ENCODE results near the gene MED16. TPM values are rescaled to one million over a fixed set of nuclear protein-coding genes. Genes with fewer than 3 reads are reported as not detected.
A peak's percentile ranks its signal among the peaks of the same experiment; 100 is the strongest.

The MED16 gene
- total RNA-seq, 1 experiment from 2014 or later, result 21.3 TPM

GRCh38 chr19:868458-869244 lies 24.3 kb downstream of the MED16 start:
- no peaks in the 10 kb centered on the region for H3K9me3 ChIP-seq (replicated peaks)
- H3K4me3 ChIP-seq, result no peak overlapping the region
- no peaks in the 10 kb centered on the region for H3K4me1 ChIP-seq
- H3K27ac ChIP-seq, result no peak overlapping the region
- no peaks in the 10 kb centered on the region for H3K27me3 ChIP-seq
- H3K36me3 ChIP-seq, result peaks cover 11% of the 10 kb centered on the region; the same call in 1 of the 2 replicates
- no peak for DNase-seq

DNA sequence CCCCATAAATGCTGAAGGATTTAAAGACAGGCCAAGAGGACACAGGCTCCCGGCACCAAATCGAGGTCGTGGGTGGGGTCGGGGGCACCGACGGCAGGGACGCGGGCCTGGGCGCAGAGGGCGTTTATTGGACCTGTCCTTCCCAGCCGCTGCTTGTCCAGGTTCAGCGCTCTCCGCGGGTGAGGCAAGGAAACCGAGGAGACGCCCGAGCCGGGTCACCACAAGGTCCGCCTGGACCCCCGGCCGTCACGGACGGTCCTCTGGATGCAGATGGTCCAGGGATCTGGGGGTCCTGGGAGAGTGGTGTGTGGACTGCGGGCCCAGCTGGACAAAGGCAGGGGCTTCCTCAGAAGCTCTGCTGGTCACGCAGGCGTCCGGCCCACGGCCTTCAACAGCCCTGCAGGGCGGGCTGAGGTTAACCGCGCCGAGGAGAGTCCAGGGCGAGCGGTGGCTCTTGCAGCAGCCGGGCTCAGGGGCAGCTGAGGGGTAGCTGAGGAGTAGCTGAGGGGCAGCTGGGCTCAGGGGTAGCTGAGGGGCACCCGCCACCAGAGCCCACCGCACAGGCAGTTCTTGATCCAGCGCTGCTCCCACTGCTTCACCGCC lies 25.0 kb downstream of the MED16 start:
- no peak for DNase-seq
- Histone ChIP-seq H3K9me3 (replicated peaks) (no peaks in the 10 kb centered on the region), H3K27ac (no peak overlapping the region)

GRCh38 chr19:867301-867793 lies 25.6 kb downstream of the MED16 start:
- Histone ChIP-seq H3K4me3 (no peak overlapping the region), H3K9me3 (replicated peaks) (no peaks in the 10 kb centered on the region), H3K4me1 (no peaks in the 10 kb centered on the region), H3K36me3 (peaks cover 9% of the 10 kb centered on the region; the same call in 1 of the 2 replicates), H3K27ac (no peak overlapping the region), H3K27me3 (no peaks in the 10 kb centered on the region)
- no peak for DNase-seq

More for the DNA sequence above, 25.0 kb downstream of the MED16 start:
- H3K27me3 ChIP-seq, result no peaks in the 10 kb centered on the region
- peaks cover 9% of the 10 kb centered on the region; the same call in 1 of the 2 replicates for H3K36me3 ChIP-seq
- no peaks in the 10 kb centered on the region for H3K4me1 ChIP-seq
- no peak overlapping the region for H3K4me3 ChIP-seq

DNA sequence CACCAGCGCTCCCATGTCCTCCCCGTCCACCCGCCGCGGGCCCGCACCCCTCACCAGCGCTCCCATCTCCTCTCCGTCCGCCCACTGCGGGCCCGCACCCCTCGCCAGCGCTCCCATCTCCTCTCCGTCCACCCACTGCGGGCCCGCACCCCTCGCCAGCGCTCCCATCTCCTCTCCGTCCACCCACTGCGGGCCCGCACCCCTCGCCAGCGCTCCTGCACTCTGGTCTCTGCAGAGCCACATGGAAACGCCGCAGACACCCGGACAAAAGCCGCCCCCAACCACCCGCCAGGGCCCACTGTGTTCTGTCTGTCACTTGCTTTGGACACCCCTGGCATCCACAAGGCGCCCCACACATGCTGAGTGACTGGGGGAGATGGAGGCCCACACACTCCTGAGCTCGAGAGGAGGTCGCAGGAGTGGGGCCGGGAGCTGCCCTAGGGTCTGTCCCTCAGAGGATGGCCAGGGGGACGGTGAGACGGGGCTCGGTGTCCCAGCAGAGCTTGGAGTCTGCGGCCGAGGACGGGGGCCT lies 26.2 kb downstream of the MED16 start:
- Histone ChIP-seq H3K4me3 (no peak overlapping the region), H3K27me3 (no peaks in the 10 kb centered on the region), H3K36me3 (peaks cover 9% of the 10 kb centered on the region; the same call in 1 of the 2 replicates), H3K9me3 (replicated peaks) (no peaks in the 10 kb centered on the region), H3K27ac (no peak overlapping the region), H3K4me1 (no peaks in the 10 kb centered on the region)
- DNase-seq, result no peak

DNA sequence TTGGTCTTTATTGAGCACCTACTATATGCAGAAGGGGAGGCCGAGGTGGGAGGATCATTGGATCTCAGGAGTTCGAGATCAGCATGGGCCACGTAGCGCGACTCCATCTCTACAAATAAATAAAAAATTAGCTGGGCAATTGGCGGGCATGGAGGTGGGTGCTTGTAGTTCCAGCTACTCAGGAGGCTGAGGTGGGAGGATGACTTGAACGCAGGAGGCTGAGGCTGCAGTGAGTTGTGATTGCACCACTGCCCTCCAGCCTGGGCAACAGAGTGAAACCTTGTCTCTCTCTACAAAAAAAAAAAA lies 29.7 kb downstream of the MED16 start:
- Histone ChIP-seq H3K4me3 (no peak overlapping the region), H3K4me1 (peaks cover 4% of the 10 kb centered on the region; the same call in 1 of the 2 replicates), H3K9me3 (replicated peaks) (no peaks in the 10 kb centered on the region), H3K27me3 (no peaks in the 10 kb centered on the region), H3K36me3 (peaks cover 5% of the 10 kb centered on the region; the same call in 1 of the 2 replicates), H3K27ac (no peak overlapping the region)
- no peak for DNase-seq

DNA sequence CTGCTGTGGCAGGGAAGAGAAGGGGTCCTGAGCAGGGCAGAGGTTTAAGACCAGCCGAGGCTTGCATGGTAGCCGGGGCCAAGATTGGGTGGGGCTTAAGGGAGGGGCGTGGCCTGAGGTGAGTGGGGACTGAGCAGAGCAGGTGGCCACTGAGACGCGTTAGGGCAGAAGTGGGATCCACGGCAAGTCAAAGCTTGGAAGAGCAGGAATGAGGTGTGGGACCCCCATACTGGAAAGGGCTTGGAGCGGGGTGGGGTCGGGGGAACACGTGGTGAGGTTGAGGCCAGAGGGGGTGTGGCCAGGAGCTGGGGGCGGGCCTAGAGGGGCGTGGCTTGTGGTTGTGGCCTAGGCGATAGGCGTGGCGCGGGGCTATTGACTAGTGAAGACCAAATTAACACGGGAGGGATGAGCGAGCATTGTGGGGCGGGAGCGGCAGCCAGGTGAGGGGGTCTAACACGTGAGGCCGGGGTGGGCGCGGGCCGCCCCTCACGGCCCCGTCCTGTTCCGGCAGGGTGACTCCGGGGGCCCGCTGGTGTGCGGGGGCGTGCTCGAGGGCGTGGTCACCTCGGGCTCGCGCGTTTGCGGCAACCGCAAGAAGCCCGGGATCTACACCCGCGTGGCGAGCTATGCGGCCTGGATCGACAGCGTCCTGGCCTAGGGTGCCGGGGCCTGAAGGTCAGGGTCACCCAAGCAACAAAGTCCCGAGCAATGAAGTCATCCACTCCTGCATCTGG lies 30.2 kb downstream of the MED16 start:
- no peak overlapping the region for H3K4me3 ChIP-seq
- peak; percentile 42 to 48 for DNase-seq

DNA sequence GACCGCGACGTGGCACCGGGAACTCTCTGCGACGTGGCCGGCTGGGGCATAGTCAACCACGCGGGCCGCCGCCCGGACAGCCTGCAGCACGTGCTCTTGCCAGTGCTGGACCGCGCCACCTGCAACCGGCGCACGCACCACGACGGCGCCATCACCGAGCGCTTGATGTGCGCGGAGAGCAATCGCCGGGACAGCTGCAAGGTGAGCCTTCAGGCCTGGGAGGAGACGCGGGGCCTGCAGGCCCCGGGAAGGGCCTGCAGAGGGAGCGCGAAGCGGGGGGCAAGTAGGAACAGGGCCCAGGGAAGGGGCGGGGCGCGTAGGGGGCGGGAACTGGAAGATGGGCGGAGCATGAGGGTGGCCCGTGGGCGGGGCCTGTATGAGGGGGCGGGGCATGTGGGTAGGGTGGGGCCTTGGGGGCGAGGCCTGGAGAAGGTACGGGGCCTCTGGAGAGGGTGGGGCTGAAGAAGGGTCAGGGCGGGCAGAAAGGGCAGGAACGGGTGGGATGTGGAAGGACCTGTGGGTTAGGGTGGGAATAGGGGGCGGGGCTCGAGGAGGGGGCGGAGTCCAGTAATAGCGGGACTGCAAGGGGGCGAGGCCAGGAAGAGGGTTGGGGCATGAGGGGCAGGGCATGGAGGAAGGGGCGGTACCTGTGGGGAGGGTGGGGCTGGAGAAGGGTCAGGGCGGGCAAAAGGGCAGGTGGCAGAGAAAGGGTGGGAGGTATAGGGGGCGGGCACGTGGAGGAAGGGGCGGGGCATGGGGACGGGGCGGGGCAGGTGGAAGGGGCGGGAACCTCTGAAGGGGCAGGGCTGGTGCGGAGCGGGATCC lies 31.0 kb downstream of the MED16 start:
- H3K27me3 ChIP-seq, result no peaks in the 10 kb centered on the region
- no peak overlapping the region for H3K27ac ChIP-seq
- H3K4me1 ChIP-seq, result peaks cover 4% of the 10 kb centered on the region; the same call in 1 of the 2 replicates
- DNase-seq, result peak; percentile 49 to 50
- no peaks in the 10 kb centered on the region for H3K36me3 ChIP-seq
- no peaks in the 10 kb centered on the region for H3K9me3 ChIP-seq (replicated peaks)
- H3K4me3 ChIP-seq, result no peak overlapping the region

More for the DNA sequence above, 30.2 kb downstream of the MED16 start:
- Histone ChIP-seq H3K27me3 (no peaks in the 10 kb centered on the region), H3K27ac (no peak overlapping the region), H3K9me3 (replicated peaks) (no peaks in the 10 kb centered on the region), H3K4me1 (peaks cover 4% of the 10 kb centered on the region; the same call in 1 of the 2 replicates), H3K36me3 (peaks cover 4% of the 10 kb centered on the region; the same call in 1 of the 2 replicates)

- no peak overlapping the region for H3K27ac ChIP-seq
- no peak for DNase-seq
- H3K27me3 ChIP-seq, result no peaks in the 10 kb centered on the region
- no peaks in the 10 kb centered on the region for H3K36me3 ChIP-seq
- H3K4me3 ChIP-seq, result no peak overlapping the region
- no peaks in the 10 kb centered on the region for H3K9me3 ChIP-seq (replicated peaks)
- H3K4me1 ChIP-seq, result peaks cover 4% of the 10 kb centered on the region; the same call in 1 of the 2 replicates
Observed at GRCh38 chr19:861141-861755, 31.7 kb downstream of the MED16 start.

DNA sequence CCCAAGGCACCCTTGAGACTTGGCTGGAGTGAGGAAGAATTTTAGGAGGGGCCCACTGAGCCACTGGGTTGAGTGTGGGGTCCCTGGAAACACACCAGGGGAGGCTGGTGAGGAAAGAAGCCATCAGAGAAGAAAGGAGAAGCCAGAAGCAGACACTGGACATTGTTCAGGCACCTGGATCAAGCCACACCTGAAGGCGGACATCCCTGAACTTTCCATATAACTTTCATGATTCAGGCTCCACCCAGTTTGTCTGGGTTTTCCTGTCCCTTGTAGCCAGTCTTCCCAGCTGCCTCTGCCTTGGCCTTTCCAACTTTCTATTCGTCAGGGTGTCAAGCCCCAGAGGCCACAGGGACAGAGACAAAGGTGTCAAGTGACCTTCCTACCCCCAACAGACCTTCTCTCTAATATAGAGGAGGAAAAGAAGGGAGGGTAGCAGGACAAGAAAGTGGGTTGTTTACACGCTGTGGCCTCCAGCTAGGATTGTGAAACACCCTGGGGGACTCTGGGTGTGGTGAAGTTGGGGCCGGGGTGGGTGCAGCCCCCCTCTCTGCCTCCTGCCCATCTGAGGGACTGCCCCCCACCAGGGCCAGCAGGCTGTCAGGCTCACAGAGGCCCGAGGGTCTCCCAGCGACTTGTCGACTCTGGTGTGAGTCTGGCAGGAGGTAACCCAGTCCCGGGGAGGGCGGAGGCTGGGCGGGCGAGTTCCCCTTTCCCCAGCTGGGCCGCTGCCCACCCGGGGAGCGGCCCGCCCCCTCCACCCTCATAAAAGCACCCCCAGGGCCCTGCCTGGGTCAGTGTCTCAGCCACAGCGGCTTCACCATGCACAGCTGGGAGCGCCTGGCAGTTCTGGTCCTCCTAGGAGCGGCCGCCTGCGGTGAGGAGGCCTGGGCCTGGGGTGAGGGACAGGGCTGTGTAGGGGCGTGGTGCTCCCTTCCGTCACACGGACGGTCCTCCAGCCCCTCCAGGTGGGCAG lies 33.8 kb downstream of the MED16 start, which contains the start of gene CFD:
TSS of gene CFD (plus strand) at position 797 of the 976 bp plus-strand sequence. CDS start at position 823, 26 bp downstream.
- no peaks in the 10 kb centered on the region for H3K9me3 ChIP-seq (replicated peaks)
- H3K27ac ChIP-seq, result no peak within 1 kb of the TSS
- H3K4me3 ChIP-seq, result no peak within 1 kb of the TSS
- no peaks in the 10 kb centered on the region for H3K36me3 ChIP-seq
- H3K27me3 ChIP-seq, result no peaks in the 10 kb centered on the region
- DNase-seq, result peak; percentile 68 to 70
- H3K4me1 ChIP-seq, result peaks cover 4% of the 10 kb centered on the region; the same call in 1 of the 2 replicates

GRCh38 chr19:858284-858683 lies 34.7 kb downstream of the MED16 start:
- Histone ChIP-seq H3K4me1 (peaks cover 4% of the 10 kb centered on the region; the same call in 1 of the 2 replicates), H3K36me3 (no peaks in the 10 kb centered on the region), H3K27me3 (no peaks in the 10 kb centered on the region), H3K27ac (no peak overlapping the region), H3K4me3 (no peak overlapping the region), H3K9me3 (replicated peaks) (no peaks in the 10 kb centered on the region)
- no peak for DNase-seq

DNA sequence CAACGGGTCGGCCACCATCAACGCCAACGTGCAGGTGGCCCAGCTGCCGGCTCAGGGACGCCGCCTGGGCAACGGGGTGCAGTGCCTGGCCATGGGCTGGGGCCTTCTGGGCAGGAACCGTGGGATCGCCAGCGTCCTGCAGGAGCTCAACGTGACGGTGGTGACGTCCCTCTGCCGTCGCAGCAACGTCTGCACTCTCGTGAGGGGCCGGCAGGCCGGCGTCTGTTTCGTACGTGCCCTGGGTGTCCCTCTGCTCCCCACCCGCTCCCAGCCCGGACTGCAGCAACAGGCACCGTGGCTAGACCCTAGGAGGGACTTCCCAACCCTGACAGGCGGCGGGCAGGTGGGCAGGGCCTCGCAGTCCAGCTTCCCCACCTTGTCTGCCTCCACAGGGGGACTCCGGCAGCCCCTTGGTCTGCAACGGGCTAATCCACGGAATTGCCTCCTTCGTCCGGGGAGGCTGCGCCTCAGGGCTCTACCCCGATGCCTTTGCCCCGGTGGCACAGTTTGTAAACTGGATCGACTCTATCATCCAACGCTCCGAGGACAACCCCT lies 37.3 kb downstream of the MED16 start:
- no peak for DNase-seq
- Histone ChIP-seq H3K27ac (no peak overlapping the region), H3K36me3 (no peaks in the 10 kb centered on the region), H3K4me1 (peaks cover 4% of the 10 kb centered on the region; the same call in 1 of the 2 replicates), H3K4me3 (no peak overlapping the region), H3K9me3 (replicated peaks) (no peaks in the 10 kb centered on the region), H3K27me3 (no peaks in the 10 kb centered on the region)

DNA sequence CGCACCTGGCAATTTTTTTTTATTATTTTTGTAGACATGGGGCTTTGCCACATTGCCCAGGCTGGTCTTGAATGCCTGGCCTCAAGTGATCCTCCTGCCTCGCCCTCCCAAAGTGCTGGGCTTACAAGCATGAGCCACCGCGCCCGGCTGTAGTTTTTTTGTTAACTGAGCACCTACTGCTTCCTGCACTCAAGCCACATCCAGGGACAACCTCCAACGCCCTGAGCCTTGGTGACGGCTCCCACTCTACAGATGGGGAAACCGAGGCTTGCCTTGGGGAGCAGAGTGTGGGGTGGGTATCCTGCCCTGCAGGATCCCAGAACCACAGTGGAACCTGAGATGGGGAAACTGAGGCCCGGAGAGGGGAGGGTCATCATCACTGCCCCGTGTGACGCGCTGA lies 37.8 kb downstream of the MED16 start:
- no peak for DNase-seq
- Histone ChIP-seq H3K27ac (no peak overlapping the region), H3K4me1 (peaks cover 4% of the 10 kb centered on the region), H3K9me3 (replicated peaks) (no peaks in the 10 kb centered on the region), H3K36me3 (no peaks in the 10 kb centered on the region), H3K27me3 (no peaks in the 10 kb centered on the region), H3K4me3 (no peak overlapping the region)
